Activated CD8-positive, alpha-beta memory T cell treated with anti-CD3 and anti-CD28 coated beads for 1 hour (primary cell): ENCODE data around the gene MSLN.
A peak's percentile ranks its signal among the peaks of the same experiment; 100 is the strongest.

Experiments
- DNase-seq, 2 donors: peaks; one replicate each; pipeline ENCODE4 v3.0.0-alpha.2; 2020; ENCODE audit warnings: low read depth in 1 of 2; ENCODE audit errors: extremely low read depth in 1 of 2

The MSLN gene

DNA sequence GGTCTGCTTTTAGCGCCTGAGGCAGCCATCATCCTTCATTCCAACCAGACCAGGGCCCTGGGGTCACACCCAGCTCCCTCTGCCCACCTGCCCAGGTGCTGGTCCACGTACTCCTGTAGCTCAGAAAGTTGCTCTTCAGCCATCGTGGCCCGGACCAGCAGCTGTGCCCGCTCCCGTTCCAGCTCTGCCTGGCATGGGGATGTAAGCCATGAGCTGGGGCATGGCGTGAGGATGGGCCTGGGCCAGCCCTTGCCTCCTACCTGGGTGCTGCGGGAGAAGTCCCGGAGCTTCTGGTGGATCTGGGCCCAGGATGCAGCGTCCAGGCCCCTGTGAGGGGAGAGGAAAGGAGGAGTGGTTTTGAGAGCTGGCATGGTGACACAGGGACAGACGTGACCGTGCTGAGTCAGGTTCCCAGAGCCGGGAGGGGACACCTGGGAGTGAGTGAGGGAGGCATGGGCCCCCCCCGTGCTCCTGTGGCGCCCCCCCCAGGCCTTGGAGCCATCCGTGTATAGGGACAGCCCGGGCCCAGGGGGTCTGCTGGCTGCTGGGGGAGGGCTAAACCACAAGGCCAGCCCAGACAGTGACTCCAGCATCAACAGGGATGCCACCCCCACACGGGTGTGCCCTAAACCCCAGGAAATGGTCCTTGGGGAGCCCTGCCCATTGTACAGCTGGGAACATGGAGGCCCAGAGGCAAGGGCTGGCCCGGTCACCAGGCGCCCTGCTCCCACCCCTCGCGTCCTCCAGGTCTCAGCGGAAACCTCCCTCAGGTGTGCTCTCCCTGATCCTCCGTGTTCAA lies 37.5 kb upstream of the MSLN start:
- DNase-seq = no peak

DNA sequence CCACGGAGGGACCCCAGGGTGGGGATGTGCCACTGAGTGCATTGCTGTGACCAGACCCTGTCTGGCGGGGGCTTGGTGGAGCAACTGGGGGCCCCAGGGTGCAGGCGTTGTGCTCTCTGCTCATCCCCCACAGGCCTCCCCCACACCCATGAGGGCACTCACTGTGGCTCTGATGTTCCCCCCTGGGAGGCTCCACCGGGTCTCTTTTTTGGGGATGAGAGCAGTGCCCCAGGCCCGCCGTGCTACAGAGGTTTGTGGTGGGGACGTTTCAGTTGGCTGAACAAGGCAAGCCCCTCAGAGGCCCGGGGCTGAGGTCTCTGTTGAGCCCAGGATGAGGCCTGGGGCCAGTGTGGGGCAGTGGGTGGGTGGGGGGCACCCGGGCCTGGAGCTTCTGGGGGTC lies 36.8 kb upstream of the MSLN start:
- no peak for DNase-seq

DNA sequence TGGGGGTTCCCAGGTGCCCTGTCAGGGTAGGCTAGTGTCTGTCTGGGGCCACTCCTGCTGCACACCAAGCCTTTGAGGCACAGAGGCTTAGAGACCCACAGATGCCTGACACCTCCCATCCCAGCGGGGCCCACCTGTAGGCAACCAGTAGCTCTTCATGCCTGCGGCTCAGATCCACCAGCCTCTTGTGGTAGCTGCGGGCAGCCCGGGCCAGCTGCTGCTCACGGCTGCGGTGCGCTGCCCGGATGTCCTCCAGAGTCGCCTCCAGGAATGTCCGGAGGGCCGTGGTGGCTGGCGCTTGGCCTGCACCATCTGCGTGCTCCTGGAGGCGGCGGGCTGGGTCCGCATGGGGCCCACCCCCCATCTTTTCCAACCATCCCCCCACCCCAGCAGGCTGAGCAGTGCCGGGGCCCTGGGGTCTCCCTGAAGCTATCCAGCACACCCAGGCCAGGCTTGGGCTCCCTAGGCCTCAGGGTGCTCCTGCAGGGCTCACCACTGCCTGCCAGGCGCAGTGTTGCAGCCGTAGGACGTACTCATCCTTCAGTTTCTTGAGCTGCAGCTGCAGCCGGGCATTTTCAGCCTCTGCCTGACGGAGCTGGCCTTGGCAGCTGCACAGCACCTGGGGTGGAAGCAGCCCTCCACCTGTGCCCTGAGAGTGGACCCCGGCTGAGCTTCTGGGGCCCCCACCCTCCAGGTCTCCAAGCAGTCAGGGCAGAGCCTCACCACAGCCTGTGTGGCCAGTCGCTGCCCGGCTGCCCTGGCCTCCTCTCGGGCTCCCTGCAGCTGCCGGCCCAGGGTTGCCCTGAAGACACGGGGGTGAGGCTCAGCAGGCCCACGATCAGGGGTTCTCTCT lies 36.1 kb upstream of the MSLN start:
- DNase-seq = no peak

DNA sequence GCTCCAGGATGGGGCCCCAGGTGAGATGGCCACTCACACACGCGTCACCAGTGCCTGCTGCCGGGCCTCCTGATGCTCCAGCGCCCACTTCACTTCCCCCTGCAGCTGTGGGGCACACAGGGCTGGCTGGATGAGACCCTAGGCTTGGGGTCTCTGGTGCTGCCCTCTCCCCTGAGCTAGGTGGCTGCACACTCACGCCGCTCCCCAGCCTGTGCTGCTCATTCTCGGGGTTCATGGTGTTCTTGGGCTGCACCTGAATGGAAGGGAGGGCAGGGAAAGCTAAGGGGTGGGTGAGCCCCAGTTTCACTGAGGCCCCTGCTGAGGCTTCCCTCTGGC lies 35.5 kb upstream of the MSLN start:
- no peak for DNase-seq

DNA sequence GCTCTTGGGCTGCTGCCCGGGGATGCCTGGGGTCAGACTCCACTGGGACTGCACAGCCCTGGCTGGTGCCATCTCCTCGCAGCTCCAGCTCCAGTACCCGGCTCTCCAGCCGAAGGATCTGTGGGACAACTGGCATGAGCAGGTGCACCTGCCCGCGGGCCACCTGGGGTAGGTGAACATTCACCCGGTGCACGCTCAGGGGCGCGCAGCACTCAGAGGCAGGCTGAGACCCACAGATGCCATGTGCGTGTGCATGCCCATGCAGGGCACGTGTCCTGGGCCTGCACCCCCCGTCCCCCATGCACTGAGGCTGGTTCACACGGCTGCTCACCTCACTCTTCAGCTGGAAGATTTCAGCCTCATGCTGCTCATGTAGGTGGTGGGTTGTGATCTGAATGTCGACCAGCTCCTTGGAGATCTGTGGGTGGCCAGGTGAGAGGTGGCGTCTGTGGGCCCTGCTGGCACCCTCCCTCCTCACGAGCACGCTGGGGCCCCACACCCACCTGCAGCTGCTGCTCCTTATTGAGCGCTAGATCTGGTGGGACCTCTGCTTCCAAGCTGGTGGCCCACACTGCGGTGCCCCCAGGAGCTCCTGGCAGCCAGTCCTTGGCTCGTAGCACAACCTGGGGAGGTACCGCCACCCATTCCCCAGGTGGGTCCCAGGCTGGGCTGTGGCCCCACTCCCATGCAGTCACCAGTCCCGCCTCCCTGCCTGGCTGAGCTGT lies 34.9 kb upstream of the MSLN start:
- DNase-seq = no peak

DNA sequence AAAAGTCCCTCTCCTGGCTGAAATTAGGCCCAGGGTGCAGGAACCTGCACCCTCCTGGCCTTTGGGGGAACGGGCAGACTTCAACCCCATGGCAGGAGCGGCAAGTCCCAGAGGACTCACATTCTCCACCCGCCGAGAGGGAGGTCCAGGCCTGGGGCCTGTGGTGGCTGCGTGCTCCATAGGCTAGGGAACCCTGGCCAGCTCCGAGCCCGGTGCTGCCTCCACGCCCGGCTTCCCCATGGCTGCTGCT lies 34.4 kb upstream of the MSLN start:
- no peak for DNase-seq

DNA sequence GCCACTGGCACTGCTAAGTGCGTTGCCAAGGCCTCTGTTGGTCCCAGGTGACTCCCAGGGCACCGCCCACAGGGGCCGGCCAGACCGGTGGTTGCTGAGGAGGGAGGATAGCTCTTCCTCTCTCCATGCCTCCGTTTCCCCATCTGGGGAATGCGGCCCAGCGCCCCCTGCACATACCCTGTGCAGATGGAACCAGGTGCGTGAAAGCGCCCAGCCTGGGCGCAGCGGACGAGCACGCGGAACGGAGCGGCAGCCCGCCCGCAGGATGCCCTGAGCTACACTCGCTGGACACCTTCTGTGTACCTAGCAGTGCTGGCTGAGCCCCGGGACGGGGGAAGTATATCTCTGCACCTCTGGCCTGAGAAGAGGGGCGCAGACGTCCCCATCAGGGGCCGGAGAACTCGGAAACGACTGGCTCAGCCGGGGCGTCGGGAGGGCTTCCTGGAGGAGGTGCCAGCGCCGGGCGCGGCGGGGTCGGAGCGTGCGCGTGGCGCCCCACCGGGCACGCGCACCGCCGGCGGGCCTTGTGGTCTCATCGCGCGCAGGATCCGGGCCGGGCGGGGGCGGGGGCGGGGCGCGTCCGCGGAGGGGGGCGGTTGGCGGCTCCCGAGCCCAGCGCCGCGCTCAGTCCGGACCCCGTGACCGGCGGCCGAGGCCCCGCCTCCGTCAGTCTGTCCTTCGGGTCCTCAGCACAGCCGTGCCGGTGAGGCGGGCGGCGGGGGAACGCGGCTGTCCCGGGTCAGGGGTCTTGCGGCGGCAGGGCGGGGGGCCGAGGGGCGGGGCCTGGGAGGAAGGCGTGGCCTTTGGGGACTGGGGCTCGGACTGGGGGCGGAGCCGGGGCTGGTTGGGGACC lies 33.9 kb upstream of the MSLN start, which contains the start of the genes CCDC78 and HAGHL:
CCDC78 (minus strand) TSS at position 6 of the 853 bp plus-strand sequence. CDS start 76 bp downstream, outside the sequence.
HAGHL (plus strand) TSS at position 669 of the 853 bp plus-strand sequence. CDS start 404 bp downstream, outside the sequence.
- peak in 1 of 2 donors; percentile 57 for DNase-seq

DNA sequence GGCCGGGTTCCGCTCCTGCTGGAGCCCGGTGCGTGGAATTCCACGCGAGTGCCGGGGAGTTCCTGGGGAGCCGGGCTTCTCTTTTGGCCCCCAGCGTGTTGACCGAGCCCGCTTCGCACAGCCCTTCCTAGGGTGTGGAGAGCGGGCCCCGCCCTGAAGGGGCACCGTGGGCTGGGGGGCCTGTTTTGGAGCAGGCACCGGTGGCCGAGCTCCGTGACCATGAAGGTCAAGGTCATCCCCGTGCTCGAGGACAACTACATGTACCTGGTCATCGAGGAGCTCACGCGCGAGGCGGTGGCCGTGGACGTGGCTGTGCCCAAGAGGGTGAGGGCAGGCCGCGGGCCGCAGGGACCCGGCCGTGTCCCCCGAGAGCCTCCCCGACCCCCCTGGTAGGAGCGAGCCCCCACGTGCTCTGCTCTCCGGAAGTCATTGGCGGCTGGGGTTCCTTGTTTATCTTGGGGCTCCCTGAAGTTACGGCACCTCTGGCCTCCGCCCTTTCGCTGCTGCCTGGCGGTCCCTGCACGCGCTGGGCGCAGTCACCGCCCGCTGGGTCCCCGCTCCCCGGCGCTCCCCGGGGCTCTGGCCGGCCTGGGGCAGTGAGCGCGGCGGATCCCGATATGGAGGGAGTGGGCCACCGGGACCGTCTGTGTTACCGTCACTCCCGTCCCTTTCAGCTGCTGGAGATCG lies 33.1 kb upstream of the MSLN start:
- no peak for DNase-seq

DNA sequence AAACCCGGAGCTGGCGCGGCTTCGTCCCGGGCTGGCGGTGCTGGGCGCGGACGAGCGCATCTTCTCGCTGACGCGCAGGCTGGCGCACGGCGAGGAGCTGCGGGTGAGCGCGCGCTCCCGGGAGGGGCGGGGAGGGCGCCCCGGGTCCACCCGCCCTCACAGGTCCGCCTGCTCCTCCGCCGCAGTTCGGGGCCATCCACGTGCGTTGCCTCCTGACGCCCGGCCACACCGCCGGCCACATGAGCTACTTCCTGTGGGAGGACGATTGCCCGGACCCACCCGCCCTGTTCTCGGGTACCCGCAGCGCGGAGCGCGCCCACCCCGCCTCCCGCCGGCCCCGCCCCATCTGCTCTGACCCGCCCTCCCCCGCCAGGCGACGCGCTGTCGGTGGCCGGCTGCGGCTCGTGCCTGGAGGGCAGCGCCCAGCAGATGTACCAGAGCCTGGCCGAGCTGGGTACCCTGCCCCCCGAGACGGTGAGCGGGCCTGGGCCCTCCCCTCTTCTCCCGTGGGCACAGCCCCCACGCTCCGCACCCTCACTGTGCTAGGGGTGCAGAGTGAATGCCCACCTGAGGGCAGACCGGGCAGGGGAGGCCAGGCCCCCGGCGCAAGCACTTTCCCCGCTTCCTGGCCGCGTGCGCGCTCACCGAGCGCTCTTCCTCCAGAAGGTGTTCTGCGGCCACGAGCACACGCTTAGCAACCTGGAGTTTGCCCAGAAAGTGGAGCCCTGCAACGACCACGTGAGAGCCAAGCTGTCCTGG lies 32.2 kb upstream of the MSLN start:
- DNase-seq = peak in 1 of 2 donors; percentile 41

DNA sequence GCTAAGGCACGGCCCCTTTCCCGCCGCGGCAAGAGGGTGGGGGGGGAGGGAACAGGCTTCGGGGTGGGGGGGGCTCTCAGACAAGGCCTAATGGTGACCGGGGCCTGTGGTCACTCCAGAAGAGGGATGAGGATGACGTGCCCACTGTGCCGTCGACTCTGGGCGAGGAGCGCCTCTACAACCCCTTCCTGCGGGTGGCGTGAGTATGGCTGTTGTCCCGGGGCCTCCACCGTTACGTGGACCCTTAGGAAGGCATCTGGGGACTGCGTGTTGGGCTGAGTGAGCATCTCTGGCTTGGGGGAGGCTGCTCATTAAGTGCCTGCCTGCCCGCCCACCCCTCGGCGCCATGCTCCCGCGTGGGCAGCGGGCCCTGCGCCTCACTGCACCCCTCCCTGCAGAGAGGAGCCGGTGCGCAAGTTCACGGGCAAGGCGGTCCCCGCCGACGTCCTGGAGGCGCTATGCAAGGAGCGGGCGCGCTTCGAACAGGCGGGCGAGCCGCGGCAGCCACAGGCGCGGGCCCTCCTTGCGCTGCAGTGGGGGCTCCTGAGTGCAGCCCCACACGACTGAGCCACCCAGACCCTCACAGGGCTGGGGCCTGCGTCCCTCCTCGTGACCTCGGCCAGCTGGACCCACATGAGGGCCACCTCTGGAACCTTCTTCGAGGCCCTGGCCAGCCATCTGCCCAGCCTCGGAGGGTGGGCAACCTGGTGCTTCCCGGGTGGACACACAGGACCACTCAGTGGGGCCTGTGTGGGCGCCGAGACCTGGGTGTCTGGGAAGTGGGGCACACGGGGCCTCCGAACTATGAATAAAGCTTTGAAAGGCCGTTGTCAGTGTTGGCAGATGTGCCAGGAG lies 31.4 kb upstream of the MSLN start:
- DNase-seq = no peak

DNA sequence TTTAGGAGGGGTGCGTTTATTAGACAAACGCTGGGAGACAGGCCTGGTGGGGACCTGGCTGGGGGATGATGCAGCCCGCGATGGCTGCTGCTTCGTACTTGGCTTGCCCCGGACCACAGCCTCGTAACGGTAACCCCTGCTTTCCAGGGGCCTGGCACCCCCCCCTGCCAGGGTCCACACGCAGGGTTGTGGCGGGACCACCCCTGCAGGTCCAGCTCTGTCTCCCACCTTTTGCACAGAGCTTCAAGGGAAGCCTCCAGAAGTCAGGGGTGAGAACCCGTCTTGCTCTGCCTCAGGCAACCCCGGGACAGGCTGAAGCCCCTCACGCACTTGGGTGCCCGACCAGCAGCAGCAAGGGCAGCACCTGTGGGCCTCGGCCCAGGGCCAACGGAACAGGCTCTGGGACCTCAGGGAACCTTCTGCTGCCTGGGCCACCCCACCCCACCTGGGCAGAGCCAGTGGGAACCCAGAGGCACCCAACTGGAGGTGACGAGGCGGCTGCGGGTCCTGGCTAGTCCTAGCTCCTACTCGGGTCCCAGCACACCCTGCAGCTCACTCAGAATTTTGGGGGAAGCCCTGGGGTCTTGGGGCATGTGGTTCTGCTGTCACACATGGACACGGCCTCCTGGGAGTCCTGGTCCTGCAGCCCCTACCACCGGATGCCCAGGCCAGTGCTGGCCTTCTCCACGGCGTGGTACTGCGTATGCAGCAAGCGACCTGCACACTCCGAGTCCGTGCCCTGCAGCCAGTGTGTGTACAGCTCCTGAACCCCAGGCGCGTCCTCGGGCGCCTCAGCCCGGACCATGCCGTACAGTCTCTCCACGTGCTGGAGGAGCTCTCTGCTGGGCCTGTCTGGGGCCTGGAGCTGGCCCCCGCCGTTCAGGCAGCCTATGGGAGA lies 30.5 kb upstream of the MSLN start:
- no peak for DNase-seq

DNA sequence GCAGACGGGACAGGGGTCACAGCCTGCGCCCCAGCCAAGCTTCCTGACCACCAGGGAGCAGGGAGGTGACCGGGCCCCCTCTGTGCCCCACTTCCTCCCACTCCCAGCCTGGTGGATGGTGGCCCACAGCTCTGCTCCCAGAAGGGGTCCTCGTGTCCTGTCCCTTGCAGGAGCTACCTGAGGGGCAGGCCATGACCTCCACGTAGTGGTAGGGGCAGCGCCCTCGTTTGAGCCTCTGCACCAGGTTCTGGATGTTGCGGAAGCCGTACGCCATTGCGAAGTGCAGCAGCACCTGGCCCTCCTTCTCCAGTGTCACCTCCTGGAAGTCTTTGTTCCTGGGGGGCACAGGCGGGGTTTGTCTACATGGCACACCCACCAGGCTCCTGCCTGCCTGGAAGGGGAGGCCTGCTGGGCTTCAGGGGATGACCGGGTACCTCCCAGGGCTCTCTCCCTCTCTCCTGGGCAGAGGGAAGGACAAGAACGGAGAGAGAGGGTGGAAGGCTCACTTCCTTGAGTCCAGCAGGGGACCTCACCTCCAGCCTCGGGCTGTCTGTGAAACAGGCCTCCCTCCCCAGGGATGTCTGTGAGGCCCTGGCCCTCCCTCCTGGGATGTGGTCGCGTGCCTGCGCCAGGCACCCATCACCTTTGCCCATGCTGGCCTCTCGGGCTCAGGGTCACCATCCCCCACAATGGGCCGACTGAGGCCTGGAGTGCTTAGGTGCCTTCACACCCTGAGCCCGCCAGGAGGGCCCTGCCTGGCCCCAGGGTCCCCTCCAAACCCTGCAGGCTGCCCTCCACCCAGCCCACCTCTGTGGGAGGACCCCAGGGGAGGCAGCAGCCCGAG lies 29.6 kb upstream of the MSLN start:
- DNase-seq = no peak

DNA sequence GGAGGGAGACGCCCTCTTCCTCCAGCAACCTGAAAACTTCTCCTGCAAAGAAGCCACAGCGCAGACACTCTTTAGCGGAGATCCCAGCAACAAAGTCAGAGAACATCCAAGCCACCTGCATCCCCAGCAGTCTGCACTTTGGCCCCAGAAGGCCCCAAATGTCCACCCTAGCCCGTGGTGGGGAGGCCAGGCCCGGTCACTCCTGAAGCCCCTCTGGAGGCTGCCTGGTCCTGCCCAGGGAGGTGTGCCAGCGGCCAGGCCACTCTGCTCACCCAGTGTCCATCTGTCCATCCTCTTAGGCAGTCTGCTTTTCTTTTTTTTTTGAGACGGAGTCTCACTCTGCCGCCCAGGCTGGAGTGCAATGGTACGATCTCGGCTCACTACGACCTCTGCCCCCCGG lies 28.2 kb upstream of the MSLN start:
- no peak for DNase-seq

DNA sequence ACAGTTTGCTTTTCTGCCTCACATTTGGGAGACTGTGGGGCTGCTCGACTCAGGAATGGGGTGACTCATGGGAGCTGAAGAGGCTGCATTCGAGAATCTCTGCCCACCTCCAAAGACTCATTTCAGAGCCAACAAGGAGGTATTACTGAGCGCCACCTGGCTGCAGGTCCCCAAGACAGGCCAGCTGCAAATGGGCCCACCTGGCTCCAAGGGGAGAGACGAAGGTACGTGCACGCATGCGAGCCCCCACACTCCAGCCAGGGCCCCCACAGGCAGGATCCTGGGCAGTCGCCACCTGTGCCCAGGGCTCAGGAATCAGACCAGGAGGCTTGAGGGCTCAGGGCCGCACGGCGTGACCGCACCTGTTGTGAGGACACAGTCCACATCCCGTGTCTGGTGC lies 27.6 kb upstream of the MSLN start:
- no peak for DNase-seq

DNA sequence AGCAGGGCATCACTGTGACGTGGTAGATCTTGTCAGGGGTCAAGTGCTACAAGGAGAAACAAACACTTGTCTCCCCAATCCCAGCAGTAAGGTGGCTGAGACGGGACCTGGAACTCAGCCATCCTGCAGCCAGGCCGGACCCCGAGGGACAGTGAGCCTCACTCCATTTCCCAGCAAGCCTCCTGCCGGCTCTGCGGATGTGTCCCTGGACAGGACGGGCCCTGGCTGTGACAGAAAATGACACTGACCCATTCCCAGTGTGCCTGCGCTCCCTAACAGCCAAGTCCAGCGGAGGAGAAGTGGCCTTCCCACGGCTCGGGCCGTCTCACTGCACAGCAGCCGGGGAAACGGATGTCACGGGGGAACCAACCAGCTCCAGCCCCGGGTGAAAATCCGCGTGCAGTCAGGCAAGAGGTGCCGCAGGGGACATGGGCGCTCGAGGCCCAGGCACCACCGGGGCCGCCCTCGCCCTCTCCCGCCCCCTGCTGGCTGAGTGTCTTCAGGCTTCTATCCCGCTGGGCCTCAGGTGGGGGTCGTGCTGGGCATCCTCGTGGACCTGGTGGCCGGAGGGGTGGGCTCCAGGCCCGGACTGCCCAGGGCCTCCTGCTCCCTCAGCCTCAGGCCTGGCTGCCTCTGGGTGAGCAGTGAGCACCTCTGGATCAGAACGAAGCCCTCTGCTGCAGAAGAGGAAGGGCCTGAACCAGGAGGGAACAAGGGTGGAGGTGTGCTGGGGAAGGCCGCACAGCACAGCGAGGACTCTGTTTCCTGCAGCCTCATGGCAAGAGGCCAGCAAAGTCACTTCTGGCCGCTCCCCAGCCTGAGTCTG lies 26.9 kb upstream of the MSLN start:
- DNase-seq = peak in 1 of 2 donors; percentile 37
